ENCODE measurements around the gene DDRGK1. TPM values are rescaled to one million over a fixed set of nuclear protein-coding genes. Genes with fewer than 3 reads are reported as not detected.

Gene DDRGK1
- total and polyA plus RNA-seq, 2 of the 4 experiments (the other 2 are of a cell fraction): 12.2 to 29.6 TPM

- Histone ChIP-seq H3K18ac (ENCODE audit: low read depth, low read length) (no peak overlapping the region), H4K8ac (ENCODE audit: low read depth in 2 of 2, low read length in 2 of 2) (no peak overlapping the region), H3K56ac (ENCODE audit: extremely low read depth, insufficient read depth, low read length) (no peak overlapping the region), H3K4me3 (ENCODE audit: insufficient read depth, low read depth, low read length) (no peak overlapping the region), H3K36me3 (ENCODE audit: control insufficient read depth, insufficient read depth, low read length) (no peaks in the 10 kb centered on the region), H2BK20ac (ENCODE audit: low read depth, low read length) (no peak overlapping the region), H3K27ac (ENCODE audit: insufficient read depth, low read length) (no peak overlapping the region), H4K5ac (ENCODE audit: low read depth, low read length) (no peak overlapping the region), H3K9ac (ENCODE audit: low read depth, low read length) (no peak overlapping the region), H3K79me1 (ENCODE audit: low read depth in 1 of 2, low read length in 2 of 2) (no peaks in the 10 kb centered on the region), H3K4me2 (ENCODE audit: low read depth, low read length) (no peak overlapping the region), H2AK9ac (replicated peaks; ENCODE audit: low read depth, low read length, poor library complexity) (no peak overlapping the region), H3K4me1 (ENCODE audit: control insufficient read depth, insufficient read depth, low read length) (no peaks in the 10 kb centered on the region; the same call in 1 of the 2 replicates), H3K9me1 (ENCODE audit: insufficient read depth, low read length) (no peaks in the 10 kb centered on the region), H4K91ac (ENCODE audit: insufficient read depth, low read depth, low read length) (no peak overlapping the region), H2BK5ac (ENCODE audit: low read depth, low read length, poor library complexity, severe bottlenecking) (no peak overlapping the region), H3K23ac (ENCODE audit: low read depth, low read length) (no peak overlapping the region), H2AK5ac (ENCODE audit: low read depth, low read length) (no peak overlapping the region), H2BK120ac (ENCODE audit: low read depth, low read length) (no peak overlapping the region), H2AFZ (replicated peaks; ENCODE audit: low read length, poor library complexity) (no peak overlapping the region), H2BK15ac (ENCODE audit: low read depth, low read length) (no peak overlapping the region), H4K20me1 (ENCODE audit: insufficient read depth, low read length) (no peaks in the 10 kb centered on the region), H3K4ac (ENCODE audit: low read depth, low read length) (no peak overlapping the region), H3K9me3 (ENCODE audit: control insufficient read depth, insufficient read depth, low read length) (no peaks in the 10 kb centered on the region), H3K14ac (replicated peaks; ENCODE audit: low read depth, low read length) (no peak overlapping the region), H3K27me3 (ENCODE audit: control insufficient read depth, insufficient read depth, low read length) (peaks cover 11% of the 10 kb centered on the region; the same call in 1 of the 2 replicates)
- intact Hi-C loops (cut with micrococcal nuclease): no loop called here
- CTCF ChIA-PET: no interaction called here
- TF ChIP-seq NFE2L2 (IDR thresholded peaks at IDR 0.05; ENCODE audit: low read depth, low read length) (no peak), FOS (IDR thresholded peaks at IDR 0.05; ENCODE audit: low read depth, low read length) (no peak), SMC3 (IDR thresholded peaks at IDR 0.05; ENCODE audit: low read depth, low read length) (no peak), CHD1 (IDR thresholded peaks at IDR 0.05; ENCODE audit: low read depth, low read length) (no peak), RFX5 (IDR thresholded peaks at IDR 0.05; ENCODE audit: low read depth, low read length) (no peak), POLR2A (IDR thresholded peaks at IDR 0.05; ENCODE audit: low read depth, low read length) (no peak), MXI1 (IDR thresholded peaks at IDR 0.05; ENCODE audit: borderline replicate concordance, low read depth, low read length) (no peak)
- DNase-seq (no peak), ATAC-seq (ENCODE audit: low read depth) (no peak)
- POLR2A ChIA-PET (ENCODE audit: unreplicated experiment): no interaction called here
- WGBS, 2 experiments (ENCODE audit: extremely low coverage in 2 of 2, insufficient read length in 1 of 2): 76% methylated on average over 5 of the region's 11 CpGs; no CpG with 5 or more reads in 1 of the 2 experiments
- BruUV-seq (replicated peaks): no TSS peak
- in situ Hi-C loops (cut with MboI; ENCODE audit: low sequenced_read_pairs): no loop called here
- dilution Hi-C loops (cut with HindIII; ENCODE audit: low sequenced_read_pairs, unreplicated experiment): no loop called here
Measured at GRCh38 chr20:3243718-3244358, 39.4 kb upstream of the DDRGK1 start.

Data from IMR-90 (cell line).